A673 (cell line): ENCODE measurements around the gene REXO1. TPM values are rescaled to one million over a fixed set of nuclear protein-coding genes. Genes with fewer than 3 reads are reported as not detected.

Experiments used
- BruUV-seq: library from RNA; stranded (reverse); fragments of 400-500 nt; replicated peaks from 2 replicates; lab custom pipeline; 2021; lab: Mats Ljungman, UMichigan
- CTCF ChIA-PET: fragments of 300-600 bp; sonication (Branson Sonifier 250); formaldehyde crosslinking; loops from one replicate; lab custom pipeline; 2022; ENCODE audit warnings: antibody characterized with exemption; lab: Charles Lee
- POLR2A ChIA-PET: fragments of 300-600 bp; sonication (Branson Sonifier 250); formaldehyde crosslinking; loops from one replicate; lab custom pipeline; 2022; ENCODE audit warnings: antibody characterized with exemption; ENCODE audit not compliant: low non-redundant PET; lab: Charles Lee
- DNase-seq: peaks from one replicate; pipeline ENCODE4 v3.0.0-alpha.2; 2015; ENCODE audit warnings: low spot score
- H3K27ac ChIP-seq: fragments of 200-600 bp; sonication (generic); 2 replicates; pipeline ENCODE4 v1.5.1; 2016; ENCODE audit warnings: mixed run types, low read depth, mild to moderate bottlenecking, mixed read lengths, antibody characterized with exemption, low read length; ENCODE audit not compliant: poor library complexity, severe bottlenecking
- H3K27me3 ChIP-seq: fragments of 200-600 bp; sonication (generic); replicated peaks from 2 replicates; pipeline ENCODE4 v1.6.1; 2017; ENCODE audit warnings: mixed run types, low read depth, mild to moderate bottlenecking, mixed read lengths, antibody characterized with exemption, low read length; ENCODE audit not compliant: insufficient read depth, poor library complexity
- H3K36me3 ChIP-seq: fragments of 200-600 bp; sonication (generic); 2 replicates; pipeline ENCODE4 v1.6.1; 2016; ENCODE audit warnings: mixed run types, mild to moderate bottlenecking, mixed read lengths, antibody characterized with exemption, low read length; ENCODE audit not compliant: insufficient read depth, poor library complexity, severe bottlenecking
- H3K4me1 ChIP-seq: fragments of 200-600 bp; sonication (generic); 2 replicates; pipeline ENCODE4 v1.6.1; 2017; ENCODE audit warnings: mixed run types, mild to moderate bottlenecking, mixed read lengths, antibody characterized with exemption, low read length; ENCODE audit not compliant: insufficient read depth, poor library complexity, severe bottlenecking
- H3K4me3 ChIP-seq: fragments of 200-600 bp; sonication (generic); 2 replicates; pipeline ENCODE4 v1.5.1; 2016; ENCODE audit warnings: low read depth, mixed run types, mild to moderate bottlenecking, mixed read lengths, low read length; ENCODE audit not compliant: poor library complexity, severe bottlenecking
- H3K9me3 ChIP-seq: fragments of 200-600 bp; sonication (generic); 2 replicates; pipeline ENCODE4 v1.6.1; 2016; ENCODE audit warnings: mixed run types, low read depth, mild to moderate bottlenecking, mixed read lengths, antibody characterized with exemption, low read length; ENCODE audit not compliant: poor library complexity, severe bottlenecking
- CTCF ChIP-seq: fragments of 300-800, 200-600 bp; sonication (generic); conservative IDR thresholded peaks from 2 replicates; pipeline ENCODE4 v1.5.1; 2017; ENCODE audit warnings: low read depth, mild to moderate bottlenecking, antibody characterized with exemption, low read length, moderate library complexity, mixed read lengths
- EZH2 ChIP-seq: fragments of 200-600 bp; sonication (generic); IDR thresholded peaks from 2 replicates; pipeline ENCODE4 v1.6.1; 2017; ENCODE audit warnings: borderline replicate concordance, low read depth, mild to moderate bottlenecking, mixed read lengths, antibody characterized with exemption, low read length; ENCODE audit not compliant: poor library complexity, severe bottlenecking
- intact Hi-C: fragments of 100-400 bp; cut with micrococcal nuclease; formaldehyde crosslinking; loops from one replicate; pipeline ENCODE4 v1.10.0; 2022; ENCODE audit not compliant: unreplicated experiment
- total RNA-seq: library from RNA; stranded (reverse); gene quantifications from 2 replicates; pipeline ENCODE4 v1.2.3, GENCODE V29; 2021

Gene REXO1
- total RNA-seq, 1 experiment from 2014 or later, result 53.0 TPM

- Histone ChIP-seq H3K4me3 (peak overlapping the region; percentile 99), H3K4me1 (peaks cover 24% of the 10 kb centered on the region), H3K27me3 (no peaks in the 10 kb centered on the region), H3K9me3 (no peaks in the 10 kb centered on the region), H3K36me3 (peaks cover 3% of the 10 kb centered on the region), H3K27ac (peak overlapping the region; percentile 100)
- intact Hi-C loops, result loop anchor here (5.0 kb wide), 1 partner anchor 175 kb away; no protein-coding TSS in a partner anchor
- ChIA-PET POLR2A (interaction anchor here (0.6 kb wide), 1 partner anchor 8 kb away, joined by 4 read pairs; no protein-coding TSS in a partner anchor), CTCF (no interaction called here)
- DNase-seq, result no peak
- TSS peak; percentile 44 for BruUV-seq
- TF ChIP-seq EZH2 (no peak), CTCF (no peak)
Observed at GRCh38 chr19:1847348-1847683, 967 bp downstream of the REXO1 start.

DNA sequence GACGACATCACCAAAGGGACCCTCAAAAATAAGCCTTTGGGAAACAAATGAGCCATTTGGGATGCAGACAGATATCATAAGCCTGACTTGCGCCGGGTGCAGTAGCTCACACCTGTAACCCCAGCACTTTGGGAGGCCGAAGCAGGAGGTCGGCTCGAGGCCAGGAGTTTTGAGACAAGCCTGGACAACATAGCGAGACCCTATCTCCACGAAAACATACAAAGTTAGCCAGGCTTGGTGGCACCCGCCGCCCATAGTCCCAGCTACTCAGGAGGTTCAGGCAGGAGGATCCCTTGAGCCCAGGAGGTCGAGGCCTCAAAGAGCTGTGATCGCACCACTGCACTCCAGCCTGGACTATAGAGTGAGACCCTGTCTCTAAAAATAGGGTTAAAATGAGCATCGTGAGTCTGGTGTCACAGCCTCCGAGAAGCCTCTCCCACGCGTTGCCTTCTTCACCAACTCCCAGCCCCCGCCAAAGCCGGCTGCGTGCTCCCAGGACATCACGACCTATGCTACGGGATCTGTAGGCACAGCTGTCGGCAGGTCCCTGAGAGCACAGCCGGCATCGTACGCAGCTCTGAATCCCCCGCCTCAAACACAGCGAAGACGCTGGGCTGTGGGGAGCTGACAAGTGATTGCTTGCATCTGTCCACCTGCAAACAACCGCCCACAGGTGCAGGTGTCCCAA is 1.6 kb downstream of the REXO1 start:
- no TSS peak for BruUV-seq
- Histone ChIP-seq H3K4me1 (peaks cover 17% of the 10 kb centered on the region), H3K27me3 (no peaks in the 10 kb centered on the region), H3K36me3 (peaks cover 3% of the 10 kb centered on the region), H3K9me3 (no peaks in the 10 kb centered on the region), H3K4me3 (peak overlapping the region; percentile 99), H3K27ac (peak overlapping the region; percentile 100)
- TF ChIP-seq CTCF, result no peak
- no peak for TF ChIP-seq EZH2
- ChIA-PET CTCF (interaction anchor here (0.6 kb wide), 1 partner anchor 1581 kb away, joined by 3 read pairs; no protein-coding TSS in a partner anchor), POLR2A (interaction anchor here (0.6 kb wide), 1 partner anchor 7 kb away, joined by 4 read pairs; no protein-coding TSS in a partner anchor)
- intact Hi-C loops, result loop anchor here (5.0 kb wide), 1 partner anchor 174 kb away; no protein-coding TSS in a partner anchor
- no peak for DNase-seq

- Histone ChIP-seq H3K4me1 (peaks cover 13% of the 10 kb centered on the region), H3K9me3 (no peaks in the 10 kb centered on the region), H3K36me3 (peaks cover 3% of the 10 kb centered on the region), H3K4me3 (no peak overlapping the region), H3K27ac (no peak overlapping the region), H3K27me3 (no peaks in the 10 kb centered on the region)
- ChIA-PET POLR2A (no interaction called here), CTCF (no interaction called here)
- TF ChIP-seq CTCF (no peak), EZH2 (no peak)
- BruUV-seq, result no TSS peak
- no peak for DNase-seq
- intact Hi-C loops, result loop anchor here (5.0 kb wide), 1 partner anchor 173 kb away; no protein-coding TSS in a partner anchor
Observed at GRCh38 chr19:1845642-1846041, 2.6 kb downstream of the REXO1 start.
